H1 (cell line): Measurements from ENCODE around the gene ERVFRD-1.

Experiments used
- CTCF ChIP-seq, 3 experiments: IDR thresholded peaks; 1 replicate in 2 of 3; 2 replicates in 1 of 3; pipeline versions ENCODE4 v1.5.1 to v1.6.1; 2011; ENCODE audit warnings: low read length in 3 of 3, mild to moderate bottlenecking in 3 of 3, inconsistent platforms in 2 of 3, low read depth in 1 of 3, moderate library complexity in 1 of 3; ENCODE audit not compliant: insufficient read depth in 1 of 3; ENCODE audit errors: control extremely low read depth in 1 of 3
- EZH2 ChIP-seq: fragments of 200-600 bp; sonication (generic); IDR thresholded peaks from 2 replicates; pipeline ENCODE4 v1.7.1; 2012; ENCODE audit warnings: low read depth, mild to moderate bottlenecking, moderate library complexity, low read length, inconsistent platforms; ENCODE audit not compliant: severe bottlenecking
- HDAC2 ChIP-seq, 2 experiments: fragments of 300-600 bp in 1 of 2; sonication (generic) in 1 of 2; IDR thresholded peaks; 2 replicates each; pipeline ENCODE4 v1.6.1; 2011 to 2012; ENCODE audit warnings: low read depth in 2 of 2, low read length in 2 of 2, mild to moderate bottlenecking in 2 of 2, moderate library complexity in 2 of 2, borderline replicate concordance in 1 of 2, inconsistent platforms in 1 of 2
- POLR2A ChIP-seq, 2 experiments: IDR thresholded peaks; 1 replicate in 1 of 2; 2 replicates in 1 of 2; pipeline ENCODE4 v1.6.1; 2011; ENCODE audit warnings: low read depth in 2 of 2, low read length in 2 of 2, mild to moderate bottlenecking in 2 of 2; ENCODE audit errors: control extremely low read depth in 1 of 2

GRCh38 chr6:11110921-11111768 lies at the start of gene ERVFRD-1:
- TF ChIP-seq EZH2, result no peak
- TF ChIP-seq CTCF (IDR thresholded peaks at IDR 0.05; ENCODE audit: control extremely low read depth in 1 of 3, insufficient read depth in 1 of 3, low read depth in 1 of 3, low read length in 3 of 3), result no peak
- TF ChIP-seq POLR2A (IDR thresholded peaks at IDR 0.05; ENCODE audit: control extremely low read depth in 1 of 2, low read depth in 2 of 2, low read length in 2 of 2), result no peak
- TF ChIP-seq HDAC2 (IDR thresholded peaks at IDR 0.05; ENCODE audit: borderline replicate concordance in 1 of 2, low read depth in 2 of 2, low read length in 2 of 2), result no peak
